Activated naive CD8-positive, alpha-beta T cell treated with anti-CD3 and anti-CD28 coated beads, Interleukin-2, amount 10 ng/mL, durations not matched to agents 7 days and 5 days (primary cell): ENCODE data around the gene ATP8A2. TPM values are rescaled to one million over a fixed set of nuclear protein-coding genes. Genes with fewer than 3 reads are reported as not detected.
A peak's percentile ranks its signal among the peaks of the same experiment; 100 is the strongest.

Experiments used
- ATAC-seq: fragments of 150-1000 bp; cut with Tn5 transposase; one replicate; pipeline ENCODE4 v1.10.0; 2021; ENCODE audit warnings: low read depth, moderate library complexity
- POLR2A ChIA-PET: fragments of 350-600 bp; sonication (Branson Sonifier 250); formaldehyde crosslinking; loops from one replicate; lab custom pipeline; 2021; ENCODE audit warnings: antibody characterized with exemption; lab: Charles Lee
- DNase-seq: peaks from one replicate; pipeline ENCODE4 v3.0.0; 2021
- H3K27ac Mint-ChIP-seq: one replicate; pipeline ENCODE4 v1.8.0; 2022; ENCODE audit warnings: mild to moderate bottlenecking, mixed read lengths
- H3K27me3 Mint-ChIP-seq: one replicate; pipeline ENCODE4 v1.8.0; 2022; ENCODE audit warnings: mild to moderate bottlenecking, moderate library complexity, mixed read lengths
- H3K36me3 Mint-ChIP-seq: one replicate; pipeline ENCODE4 v1.8.0; 2021; ENCODE audit warnings: mild to moderate bottlenecking, mixed read lengths
- H3K4me1 Mint-ChIP-seq: one replicate; pipeline ENCODE4 v1.8.0; 2021; ENCODE audit warnings: mixed read lengths
- H3K4me3 Mint-ChIP-seq: one replicate; pipeline ENCODE4 v1.8.0; 2022; ENCODE audit warnings: mild to moderate bottlenecking, moderate library complexity, mixed read lengths
- H3K9me3 Mint-ChIP-seq: one replicate; pipeline ENCODE4 v1.8.0; 2021; ENCODE audit warnings: mixed read lengths
- total RNA-seq, 2 experiments: library from RNA; stranded (reverse); gene quantifications; one replicate each; pipeline ENCODE4 v1.2.3, GENCODE V29; 2021

Gene ATP8A2
- total RNA-seq, 2 experiments from 2014 or later, result 1.4 to 1.7 TPM

DNA sequence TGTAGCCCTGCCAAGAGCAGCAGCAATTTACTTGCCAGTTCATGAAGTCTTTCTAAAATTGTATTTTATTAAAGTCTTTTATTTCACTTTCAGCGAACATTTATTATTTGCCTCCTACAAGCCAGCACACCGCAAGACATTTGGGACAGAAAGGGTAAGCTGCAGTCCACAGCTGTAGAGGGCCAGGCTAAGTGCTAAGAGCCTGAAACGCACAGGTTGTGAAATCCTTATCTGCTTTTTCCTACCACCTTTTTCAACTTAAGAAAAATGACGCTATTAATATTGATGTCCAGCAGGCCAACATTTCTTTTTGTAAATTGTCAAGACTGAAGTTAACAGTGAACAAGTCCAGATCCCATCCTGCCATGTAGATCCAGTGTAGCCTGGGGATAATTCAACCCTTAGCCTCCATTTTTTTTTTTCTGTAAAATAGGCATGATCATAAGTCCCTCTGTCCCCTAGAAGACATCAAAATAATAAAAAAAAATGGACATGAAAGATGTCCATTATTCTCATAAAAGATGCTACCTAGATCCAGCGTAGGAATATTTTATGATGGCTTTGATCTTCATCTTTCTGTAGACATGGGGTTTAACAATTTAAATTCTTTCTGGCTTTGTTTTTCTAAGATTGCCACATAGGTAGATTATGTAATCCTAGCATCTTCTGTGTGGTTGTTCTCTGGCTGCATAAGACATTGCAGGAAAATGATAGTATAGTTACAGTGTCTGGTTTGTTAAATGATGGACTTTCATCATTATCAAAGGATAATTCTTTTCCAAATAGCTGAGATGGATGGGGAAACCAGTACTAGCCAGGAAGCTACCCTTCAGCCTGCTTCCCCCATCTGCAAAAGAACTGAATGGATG, 551.7 kb downstream of the ATP8A2 start:
- peaks cover 2% of the 10 kb centered on the region for H3K27me3 Mint-ChIP-seq
- ATAC-seq (no peak), DNase-seq (no peak)
- H3K4me1 Mint-ChIP-seq, result peaks cover 5% of the 10 kb centered on the region
- H3K9me3 Mint-ChIP-seq, result peaks cover 2% of the 10 kb centered on the region
- POLR2A ChIA-PET, result no interaction called here
- no peaks in the 10 kb centered on the region for H3K36me3 Mint-ChIP-seq
- H3K4me3 Mint-ChIP-seq, result no peak overlapping the region
- H3K27ac Mint-ChIP-seq, result no peak overlapping the region

DNA sequence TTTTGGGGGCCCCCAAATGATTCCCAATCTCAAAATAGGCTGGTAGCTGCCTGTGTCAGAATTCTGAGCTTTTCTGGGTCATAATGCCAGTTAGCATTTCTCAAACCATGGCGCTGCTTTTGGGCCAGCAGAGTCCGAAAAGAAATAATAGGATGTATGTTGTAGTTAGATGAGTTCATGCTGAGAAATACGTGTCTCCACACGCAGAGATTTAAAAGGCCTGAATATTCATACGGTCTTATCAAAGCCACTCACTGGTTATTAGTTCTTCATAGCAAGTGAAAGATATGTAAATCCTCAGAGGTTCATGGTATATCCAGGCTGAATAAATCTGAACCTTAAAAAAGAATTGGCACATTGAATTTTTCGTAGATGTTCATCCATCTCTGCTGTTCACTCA, 555.6 kb downstream of the ATP8A2 start:
- DNase-seq (no peak), ATAC-seq (no peak)
- POLR2A ChIA-PET, result no interaction called here
- H3K36me3 Mint-ChIP-seq, result no peaks in the 10 kb centered on the region
- no peaks in the 10 kb centered on the region for H3K4me1 Mint-ChIP-seq
- H3K9me3 Mint-ChIP-seq, result peaks cover 2% of the 10 kb centered on the region
- no peak overlapping the region for H3K27ac Mint-ChIP-seq
- H3K4me3 Mint-ChIP-seq, result no peak overlapping the region
- peaks cover 2% of the 10 kb centered on the region for H3K27me3 Mint-ChIP-seq

- Mint-ChIP-seq H3K4me3 (no peak overlapping the region), H3K27ac (no peak overlapping the region), H3K9me3 (peaks cover 2% of the 10 kb centered on the region), H3K27me3 (peaks cover 2% of the 10 kb centered on the region), H3K4me1 (no peaks in the 10 kb centered on the region), H3K36me3 (no peaks in the 10 kb centered on the region)
- ATAC-seq (no peak), DNase-seq (no peak)
- POLR2A ChIA-PET, result no interaction called here
These were observed 556.2 kb downstream of the ATP8A2 start for GRCh38 chr13:25927932-25928331.

GRCh38 chr13:25928941-25929505, 557.2 kb downstream of the ATP8A2 start:
- H3K36me3 Mint-ChIP-seq, result no peaks in the 10 kb centered on the region
- DNase-seq, result no peak
- no peak for ATAC-seq
- POLR2A ChIA-PET, result interaction anchor here (0.5 kb wide), 1 partner anchor 8 kb away, joined by 3 read pairs; no protein-coding TSS in a partner anchor
- H3K4me1 Mint-ChIP-seq, result no peaks in the 10 kb centered on the region
- H3K27me3 Mint-ChIP-seq, result peaks cover 2% of the 10 kb centered on the region
- H3K4me3 Mint-ChIP-seq, result no peak overlapping the region
- H3K27ac Mint-ChIP-seq, result no peak overlapping the region
- H3K9me3 Mint-ChIP-seq, result peaks cover 2% of the 10 kb centered on the region

DNA sequence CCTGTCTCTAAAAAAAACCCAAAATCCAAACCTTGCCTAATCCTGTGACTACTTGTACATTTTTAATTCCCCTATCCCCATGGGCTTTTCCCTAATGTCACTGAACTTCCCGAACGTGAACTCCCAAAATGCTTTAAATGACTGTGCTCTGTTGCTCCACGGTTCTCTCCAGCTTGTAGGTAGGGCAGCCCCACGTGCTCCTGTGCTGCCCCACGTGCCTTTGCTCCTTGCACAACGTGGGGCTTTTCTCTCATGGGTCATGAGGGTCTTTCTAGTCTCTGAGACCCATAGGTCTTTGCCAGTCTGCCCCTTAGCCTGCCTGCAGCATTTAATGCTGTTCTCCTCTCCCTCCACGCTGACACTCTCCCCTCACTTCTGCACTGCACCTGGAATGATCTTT, 558.0 kb downstream of the ATP8A2 start:
- Mint-ChIP-seq H3K36me3 (no peaks in the 10 kb centered on the region), H3K4me3 (no peak overlapping the region), H3K27ac (no peak overlapping the region), H3K9me3 (no peaks in the 10 kb centered on the region), H3K4me1 (no peaks in the 10 kb centered on the region), H3K27me3 (peaks cover 2% of the 10 kb centered on the region)
- ATAC-seq, result no peak
- POLR2A ChIA-PET, result no interaction called here
- no peak for DNase-seq

DNA sequence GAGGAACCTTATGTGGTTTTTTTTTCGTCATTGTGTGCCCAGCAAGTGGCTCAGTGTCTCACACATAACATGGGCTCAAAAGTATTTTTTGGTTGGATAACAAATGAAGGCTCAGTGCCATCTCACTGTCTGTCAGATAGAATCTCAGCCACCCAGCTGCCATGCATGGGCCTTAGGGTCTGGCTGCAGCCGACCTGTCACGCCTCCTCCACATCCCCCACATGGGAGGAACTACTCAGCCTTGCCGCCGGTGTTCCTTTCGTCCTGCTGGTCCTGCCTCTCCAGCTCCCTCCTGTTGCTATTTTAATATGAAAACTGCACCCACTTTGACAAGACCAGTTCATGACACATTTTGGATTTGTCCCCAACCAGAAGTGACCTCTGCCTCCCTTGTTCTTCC, 558.9 kb downstream of the ATP8A2 start:
- peaks cover 2% of the 10 kb centered on the region for H3K27me3 Mint-ChIP-seq
- H3K9me3 Mint-ChIP-seq, result no peaks in the 10 kb centered on the region
- no peak overlapping the region for H3K27ac Mint-ChIP-seq
- H3K4me1 Mint-ChIP-seq, result no peaks in the 10 kb centered on the region
- POLR2A ChIA-PET, result no interaction called here
- DNase-seq (no peak), ATAC-seq (no peak)
- H3K4me3 Mint-ChIP-seq, result no peak overlapping the region
- no peaks in the 10 kb centered on the region for H3K36me3 Mint-ChIP-seq

DNA sequence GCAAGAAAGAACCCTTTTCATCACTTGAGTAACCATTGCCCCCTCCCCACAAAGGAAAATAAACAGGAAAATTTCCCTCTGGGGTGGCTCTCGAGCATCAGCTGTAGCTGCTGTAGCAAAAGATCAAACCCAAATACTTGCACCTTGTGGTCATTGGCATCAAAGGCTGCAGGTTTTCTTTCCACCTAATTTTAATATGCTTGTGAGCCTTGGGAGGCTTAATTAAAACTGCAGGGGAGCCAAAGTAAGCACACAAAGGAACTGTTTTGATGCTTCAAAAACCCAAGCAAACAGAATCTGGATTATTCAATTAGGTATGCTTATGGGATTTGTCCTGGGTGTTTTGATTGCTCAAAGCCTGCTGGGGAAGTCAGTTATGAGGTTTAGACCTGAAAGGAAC, 560.6 kb downstream of the ATP8A2 start:
- no peak for DNase-seq
- no peak overlapping the region for H3K27ac Mint-ChIP-seq
- H3K4me1 Mint-ChIP-seq, result no peaks in the 10 kb centered on the region
- H3K27me3 Mint-ChIP-seq, result peaks cover 2% of the 10 kb centered on the region
- POLR2A ChIA-PET, result no interaction called here
- no peak overlapping the region for H3K4me3 Mint-ChIP-seq
- ATAC-seq, result no peak
- H3K36me3 Mint-ChIP-seq, result no peaks in the 10 kb centered on the region
- H3K9me3 Mint-ChIP-seq, result no peaks in the 10 kb centered on the region

DNA sequence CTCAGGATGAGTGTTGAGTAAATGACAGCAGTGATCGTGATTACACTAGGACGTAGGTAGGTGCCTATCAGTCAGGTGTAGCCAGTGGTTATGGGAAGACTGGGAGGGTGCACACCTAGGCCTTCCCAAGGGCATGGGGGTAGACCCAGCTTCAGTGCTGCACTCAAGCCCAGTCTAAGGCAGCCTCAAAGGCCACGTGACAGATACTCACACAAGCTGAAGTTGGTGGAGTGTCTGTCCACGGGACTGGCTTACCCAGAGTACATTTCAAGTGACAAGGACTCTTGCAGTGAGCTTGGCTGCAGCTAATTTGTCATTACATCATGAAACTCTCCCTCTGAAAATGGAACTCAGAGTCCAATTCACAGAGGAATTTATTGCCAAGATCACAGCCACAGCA, 561.7 kb downstream of the ATP8A2 start:
- peaks cover 2% of the 10 kb centered on the region for H3K27me3 Mint-ChIP-seq
- POLR2A ChIA-PET, result no interaction called here
- no peak overlapping the region for H3K27ac Mint-ChIP-seq
- no peaks in the 10 kb centered on the region for H3K4me1 Mint-ChIP-seq
- no peaks in the 10 kb centered on the region for H3K36me3 Mint-ChIP-seq
- H3K4me3 Mint-ChIP-seq, result no peak overlapping the region
- no peaks in the 10 kb centered on the region for H3K9me3 Mint-ChIP-seq
- DNase-seq, result no peak
- ATAC-seq, result no peak

DNA sequence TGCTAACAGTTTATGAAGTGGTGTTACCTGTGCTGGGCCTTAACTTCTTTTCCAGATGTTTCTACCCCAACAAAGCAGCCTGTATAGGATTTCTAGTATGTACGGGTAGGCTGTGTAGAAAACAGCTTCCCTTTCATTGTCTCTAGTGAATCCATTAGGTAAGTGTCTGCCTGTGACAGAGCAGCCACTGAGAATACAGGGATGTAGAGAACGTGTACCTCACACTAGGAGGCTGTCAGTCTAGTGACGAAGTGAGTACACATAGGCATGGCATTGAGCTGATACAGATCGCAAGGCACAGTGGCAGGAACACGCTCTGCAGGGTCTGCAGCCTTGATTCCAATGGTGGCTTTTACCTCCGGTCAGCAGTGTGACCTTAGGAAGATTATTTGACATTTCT, 562.4 kb downstream of the ATP8A2 start:
- POLR2A ChIA-PET, result no interaction called here
- ATAC-seq, result no peak
- Mint-ChIP-seq H3K27me3 (peaks cover 2% of the 10 kb centered on the region), H3K36me3 (no peaks in the 10 kb centered on the region), H3K27ac (no peak overlapping the region), H3K4me3 (no peak overlapping the region), H3K9me3 (no peaks in the 10 kb centered on the region), H3K4me1 (no peaks in the 10 kb centered on the region)
- no peak for DNase-seq

DNA sequence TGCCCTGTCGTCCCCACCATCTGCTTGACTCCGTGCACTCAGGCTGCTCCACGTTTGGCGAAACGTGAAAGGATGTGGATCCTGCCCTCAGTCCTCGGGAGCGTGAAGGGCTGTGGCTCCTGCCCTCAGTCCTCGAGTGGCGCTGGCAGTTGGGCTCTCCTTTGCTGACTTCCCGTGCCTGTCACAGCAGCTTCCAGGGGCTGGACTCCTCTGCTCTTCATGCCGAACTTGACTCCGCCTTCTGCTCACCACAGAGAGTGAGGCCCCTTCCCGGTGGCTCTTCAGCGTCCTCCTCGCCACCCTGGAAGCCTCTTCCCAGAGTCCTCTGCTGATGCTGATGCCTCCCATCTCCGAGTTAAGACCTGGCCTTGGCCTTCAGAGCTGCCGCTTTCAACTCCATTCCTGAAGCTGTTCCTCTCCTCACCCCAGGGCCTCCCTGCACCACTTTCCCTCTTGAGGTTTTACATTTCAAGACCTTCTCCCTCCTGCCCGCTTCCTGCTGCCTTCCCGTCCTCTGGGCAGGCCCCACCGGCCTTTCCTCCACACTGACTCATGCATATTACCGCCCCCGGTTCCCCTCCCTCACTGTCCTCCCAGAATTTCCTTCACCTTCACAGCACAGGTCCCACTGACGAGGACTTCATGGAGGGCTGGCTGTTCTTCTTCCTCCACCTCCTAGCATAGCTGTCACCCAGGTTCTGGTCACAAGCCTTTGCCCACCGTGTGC, 568.4 kb downstream of the ATP8A2 start:
- POLR2A ChIA-PET, result no interaction called here
- Mint-ChIP-seq H3K27me3 (peaks cover 6% of the 10 kb centered on the region), H3K27ac (peak overlapping the region; percentile 54), H3K4me1 (peaks cover 4% of the 10 kb centered on the region), H3K4me3 (no peak overlapping the region), H3K36me3 (no peaks in the 10 kb centered on the region), H3K9me3 (no peaks in the 10 kb centered on the region)
- ATAC-seq (no peak), DNase-seq (no peak)

DNA sequence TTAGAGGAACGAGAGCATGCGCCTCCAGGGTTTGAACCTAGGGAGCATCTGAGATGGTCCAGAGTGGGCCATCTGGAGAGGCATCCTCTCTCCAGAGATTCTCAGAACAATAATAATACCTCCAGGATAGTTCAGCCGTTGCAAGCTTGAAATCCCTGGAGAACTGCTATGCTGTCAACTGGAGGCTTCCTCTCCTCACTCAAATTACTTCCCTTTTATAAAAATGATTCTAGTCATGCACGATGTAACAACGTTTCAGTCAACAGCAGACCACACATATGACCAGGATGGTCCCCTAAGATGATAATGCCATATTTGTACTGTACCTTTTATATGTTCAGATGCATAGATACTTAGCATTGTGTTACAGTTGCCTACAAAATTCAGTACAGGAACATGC, 571.3 kb downstream of the ATP8A2 start:
- POLR2A ChIA-PET, result no interaction called here
- Mint-ChIP-seq H3K27me3 (peaks cover 6% of the 10 kb centered on the region), H3K4me1 (peaks cover 4% of the 10 kb centered on the region), H3K4me3 (no peak overlapping the region), H3K36me3 (no peaks in the 10 kb centered on the region), H3K27ac (no peak overlapping the region), H3K9me3 (no peaks in the 10 kb centered on the region)
- no peak for DNase-seq
- ATAC-seq, result no peak

GRCh38 chr13:25943658-25944057, 571.9 kb downstream of the ATP8A2 start:
- Mint-ChIP-seq H3K27me3 (peaks cover 6% of the 10 kb centered on the region), H3K9me3 (no peaks in the 10 kb centered on the region), H3K36me3 (no peaks in the 10 kb centered on the region), H3K27ac (no peak overlapping the region), H3K4me3 (no peak overlapping the region), H3K4me1 (peaks cover 4% of the 10 kb centered on the region)
- ATAC-seq (no peak), DNase-seq (no peak)
- POLR2A ChIA-PET, result no interaction called here

DNA sequence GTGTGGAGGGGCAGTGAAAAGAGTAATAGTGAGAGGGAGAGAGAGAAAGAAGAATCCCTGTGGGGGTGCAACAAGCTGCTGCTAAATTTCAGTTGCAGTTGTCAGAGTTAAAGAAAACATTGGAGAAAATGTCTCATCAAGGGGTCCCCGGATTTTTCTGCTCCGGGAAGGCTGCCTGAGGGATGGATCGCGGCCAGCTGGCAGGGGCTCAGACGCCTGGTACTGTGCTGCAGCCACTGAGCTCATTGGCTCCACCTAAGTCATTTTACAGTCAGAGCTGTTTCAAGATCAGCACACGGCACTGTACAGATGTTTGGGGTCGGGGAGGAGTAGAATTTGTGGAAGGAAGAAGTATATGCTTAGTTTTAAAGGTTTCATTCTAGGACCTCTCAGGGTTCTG, 573.8 kb downstream of the ATP8A2 start:
- no peaks in the 10 kb centered on the region for H3K9me3 Mint-ChIP-seq
- H3K27me3 Mint-ChIP-seq, result peaks cover 3% of the 10 kb centered on the region
- no peak for ATAC-seq

GRCh38 chr13:25946321-25946720, 574.5 kb downstream of the ATP8A2 start:
- Mint-ChIP-seq H3K4me3 (no peak overlapping the region), H3K36me3 (no peaks in the 10 kb centered on the region), H3K27ac (no peak overlapping the region), H3K9me3 (no peaks in the 10 kb centered on the region), H3K27me3 (no peaks in the 10 kb centered on the region), H3K4me1 (peaks cover 1% of the 10 kb centered on the region)
- ATAC-seq (no peak), DNase-seq (no peak)
- POLR2A ChIA-PET, result no interaction called here

More for the DNA sequence above, 573.8 kb downstream of the ATP8A2 start:
- no peak for DNase-seq
- POLR2A ChIA-PET, result no interaction called here
- Mint-ChIP-seq H3K4me3 (no peak overlapping the region), H3K27ac (no peak overlapping the region), H3K4me1 (peaks cover 1% of the 10 kb centered on the region), H3K36me3 (no peaks in the 10 kb centered on the region)
